ENCODE measurements around the gene FAF2.

Gene FAF2

DNA sequence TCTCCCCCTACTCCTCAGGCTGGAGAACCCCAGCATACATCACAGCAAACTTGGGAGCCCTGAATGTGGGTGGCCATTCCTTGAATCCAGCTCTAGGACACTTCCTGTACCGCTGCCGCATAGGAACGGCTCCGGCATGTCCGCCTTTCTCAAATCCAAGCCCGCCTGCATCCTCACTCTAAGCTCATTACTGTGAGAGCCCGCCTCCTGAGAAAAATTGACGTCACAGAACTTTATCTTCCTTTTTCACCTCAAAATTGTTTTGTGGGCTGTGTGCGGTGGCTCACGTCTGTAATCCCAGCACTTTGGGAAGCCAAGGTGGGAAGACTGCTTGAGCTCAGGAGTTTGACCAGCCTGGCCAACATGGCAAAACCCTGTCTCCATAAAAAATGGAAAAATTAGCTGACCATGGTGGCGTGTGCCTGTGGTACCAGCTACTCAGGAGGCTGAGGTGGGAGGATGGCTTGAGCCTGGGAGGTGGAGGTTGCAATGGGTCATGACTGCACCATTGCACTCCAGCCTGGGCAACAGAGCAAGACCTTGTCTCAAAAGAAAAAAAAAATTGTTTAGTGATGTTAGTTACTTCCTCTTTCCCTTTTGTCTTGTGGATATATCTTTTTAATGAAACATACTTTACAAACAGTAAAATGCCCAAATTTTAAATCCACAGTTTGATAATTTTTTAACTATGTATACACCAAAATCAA lies 66.2 kb downstream of the FAF2 start:
- DNase-seq, result no peak

DNA sequence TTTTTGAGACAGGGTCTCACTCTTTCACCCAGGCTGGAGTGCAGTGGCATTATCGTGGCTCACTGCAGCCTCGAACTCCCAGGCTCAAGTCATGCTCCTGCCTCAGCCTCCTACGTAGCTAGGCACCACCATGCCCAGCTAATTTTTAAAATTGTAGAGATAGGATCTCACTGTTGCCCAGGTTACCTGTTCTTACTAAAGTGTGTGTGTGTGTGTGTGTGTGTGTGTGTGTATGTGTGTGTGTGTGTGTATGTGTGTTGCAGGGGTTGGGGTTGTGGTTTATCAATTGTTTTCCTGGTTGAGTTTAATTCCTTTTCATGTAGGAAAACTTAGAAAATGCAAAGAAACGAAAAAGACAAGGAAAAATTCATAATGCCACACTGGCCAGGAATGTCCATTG lies 67.2 kb downstream of the FAF2 start:
- DNase-seq, result no peak

DNA sequence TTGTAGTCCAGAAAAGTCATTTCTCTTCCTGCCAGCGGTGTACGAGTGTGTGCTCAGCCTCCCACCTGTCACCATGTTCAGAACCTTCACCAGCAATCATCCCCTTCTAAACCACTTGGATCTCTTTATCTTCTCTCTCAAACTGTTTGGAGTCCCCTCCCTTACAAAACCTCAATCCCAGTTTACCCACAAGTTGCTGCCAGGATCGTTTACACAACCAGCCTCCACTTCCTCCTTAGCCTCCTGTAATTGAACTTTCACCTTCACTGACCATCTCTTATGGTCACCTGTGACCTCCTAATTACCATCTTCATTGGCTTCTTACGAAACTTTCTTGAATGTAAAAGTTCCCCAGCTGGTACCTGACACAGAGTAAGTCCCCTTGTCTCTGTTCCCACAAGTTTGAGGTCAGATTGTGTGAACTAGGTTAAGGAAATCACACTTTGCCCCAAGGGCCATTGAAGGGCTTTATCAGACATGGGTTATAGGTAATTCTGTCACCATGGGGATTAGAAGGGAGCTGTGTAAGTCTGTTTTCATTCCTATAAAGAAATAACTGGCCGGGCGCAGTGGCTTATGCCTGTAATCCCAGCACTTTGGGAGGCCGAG lies 69.0 kb downstream of the FAF2 start:
- DNase-seq, result no peak

DNA sequence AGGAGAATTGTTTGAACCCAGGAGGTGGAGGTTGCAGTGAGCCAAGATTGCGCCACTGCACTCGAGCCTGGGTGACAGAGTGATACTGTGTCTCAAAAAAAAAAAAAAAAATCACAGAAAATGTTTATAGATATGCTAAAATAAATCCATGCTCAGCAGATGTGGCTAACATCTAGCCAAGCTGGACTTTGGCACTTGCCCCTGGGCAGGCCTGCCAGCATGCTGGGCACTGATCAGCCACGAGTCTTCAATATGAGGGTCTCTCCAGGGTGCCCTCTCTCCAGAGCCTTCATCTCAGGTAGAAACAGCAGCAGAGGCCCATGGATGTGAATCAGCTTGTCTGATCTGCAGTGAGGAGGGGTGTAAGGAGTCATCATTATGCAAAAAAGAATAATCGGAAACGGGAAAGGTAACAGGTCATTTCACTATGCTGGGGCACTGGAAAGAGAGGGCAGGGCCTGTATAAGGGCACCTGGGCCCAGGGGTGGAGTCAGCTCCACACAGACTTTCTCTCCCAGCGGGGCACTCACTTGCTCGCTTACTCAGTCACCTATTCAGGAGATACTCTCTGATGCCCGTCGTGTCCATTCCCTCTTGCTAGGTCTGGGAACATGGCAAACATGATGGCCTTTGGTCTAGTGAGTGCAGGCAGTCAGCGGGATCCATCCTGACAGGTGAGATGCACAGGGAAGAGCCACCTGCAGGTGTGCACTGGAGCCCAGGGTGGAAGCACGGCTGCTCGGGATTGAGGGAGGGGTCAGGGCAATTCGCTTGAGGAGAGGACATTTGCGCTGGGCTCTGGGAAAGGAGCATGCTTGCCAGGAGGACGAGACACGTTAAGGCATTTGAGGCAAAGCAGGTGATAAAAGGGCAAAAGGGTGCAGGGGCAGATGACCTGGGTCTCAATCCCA lies 71.9 kb downstream of the FAF2 start:
- no peak for DNase-seq

DNA sequence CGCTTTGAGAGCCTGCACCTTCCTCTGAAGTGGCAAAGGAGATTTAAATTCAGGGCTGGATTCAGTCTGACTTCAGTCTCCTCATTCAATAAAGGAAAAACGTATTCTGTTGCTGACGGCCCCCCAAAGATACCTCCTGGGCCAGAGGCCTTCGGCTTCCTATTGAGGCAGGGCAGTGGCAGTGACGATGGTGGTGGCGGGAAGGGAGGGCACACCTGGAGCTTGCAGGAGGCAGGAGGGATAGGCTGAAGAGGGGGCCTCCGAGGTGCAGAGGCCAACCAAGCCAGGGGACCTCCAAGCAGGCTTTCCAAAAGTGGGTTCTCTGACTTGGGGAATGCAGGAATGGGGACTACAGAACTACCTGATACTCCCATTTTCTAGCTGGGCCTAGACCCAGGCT lies 73.1 kb downstream of the FAF2 start:
- no peak for DNase-seq

DNA sequence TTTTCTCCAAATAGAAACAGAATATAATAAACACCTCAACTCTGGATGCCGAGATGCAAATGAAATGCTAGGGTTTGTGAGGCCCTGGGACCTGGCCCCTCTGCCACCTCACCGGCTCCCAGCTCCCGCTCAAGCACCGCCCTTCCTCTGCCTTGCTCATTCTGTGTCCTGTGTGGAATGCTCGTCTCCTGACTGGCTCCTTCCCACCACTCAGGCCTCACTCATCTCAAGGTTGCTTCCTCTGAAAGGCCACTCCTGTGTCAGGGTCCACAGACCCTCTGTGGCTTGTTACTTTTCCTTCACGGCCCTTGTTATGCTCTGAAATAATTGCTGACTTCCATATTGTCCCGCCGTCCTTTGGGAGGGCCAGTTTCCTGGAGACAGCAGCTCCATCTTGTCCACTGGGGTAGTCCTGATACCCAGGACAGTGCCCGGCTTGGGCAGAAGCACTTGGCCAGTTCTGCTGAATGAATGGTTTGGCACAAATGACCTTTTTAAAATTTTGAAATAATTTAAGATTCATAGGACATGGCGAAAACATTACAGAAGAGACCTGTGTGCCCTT lies 73.6 kb downstream of the FAF2 start:
- DNase-seq, result no peak

DNA sequence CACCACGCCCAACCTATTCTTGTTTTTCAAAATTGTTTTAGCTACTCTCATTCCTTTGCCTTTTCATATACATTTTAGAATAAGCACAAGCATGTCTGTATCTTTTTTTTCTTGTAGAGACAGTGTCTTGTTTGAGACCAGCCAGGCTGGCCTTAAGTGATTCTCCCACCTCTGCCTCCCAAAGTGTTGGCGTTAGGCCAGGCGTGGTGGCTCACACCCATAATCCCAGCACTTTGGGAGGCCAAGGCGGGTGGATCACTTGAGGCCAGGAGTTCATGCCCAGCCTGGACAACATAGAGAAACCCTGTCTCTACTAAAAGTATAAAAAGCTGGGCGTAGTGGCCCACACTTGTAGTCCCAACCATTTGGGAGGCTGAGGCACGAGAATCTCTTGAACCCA lies 76.0 kb downstream of the FAF2 start:
- no peak for DNase-seq

DNA sequence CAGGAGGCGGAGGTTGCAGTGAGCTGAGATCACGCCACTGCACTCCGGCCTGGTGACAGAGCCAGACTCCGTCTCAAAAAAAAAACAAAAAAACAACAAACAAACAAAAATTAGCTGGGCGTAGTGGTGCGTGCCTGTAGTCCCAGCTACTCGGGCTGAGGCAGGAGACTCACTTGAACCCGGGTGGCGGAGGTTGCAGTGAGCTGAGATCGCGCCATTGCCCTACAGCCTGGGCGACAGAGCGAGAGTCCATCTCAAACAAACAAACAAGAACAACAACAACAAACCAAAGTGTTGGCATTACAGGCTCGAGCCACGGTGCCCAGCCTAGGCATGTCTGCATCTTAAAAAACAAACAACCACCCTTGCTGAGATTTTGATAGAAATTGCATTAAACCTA lies 76.8 kb downstream of the FAF2 start:
- no peak for DNase-seq

DNA sequence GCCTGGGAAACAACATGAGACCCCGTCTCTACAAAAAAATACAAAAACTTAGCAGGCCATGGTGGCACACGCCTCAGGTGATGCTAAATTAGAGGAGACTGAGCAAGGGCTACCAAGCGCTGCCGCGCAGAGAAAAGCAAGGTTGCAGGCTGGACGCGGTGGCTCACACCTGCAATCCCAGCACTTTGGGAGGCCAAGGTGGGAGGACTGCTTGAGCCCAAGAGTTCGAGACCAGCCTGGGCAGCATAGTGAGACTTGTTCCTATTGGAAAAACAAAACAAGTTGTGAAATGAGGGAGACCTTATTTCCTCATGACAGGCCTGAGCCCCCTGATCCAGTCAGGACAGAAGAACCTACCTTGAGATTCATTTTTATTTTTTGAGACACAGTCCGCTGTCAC lies 77.5 kb downstream of the FAF2 start:
- no peak for DNase-seq

DNA sequence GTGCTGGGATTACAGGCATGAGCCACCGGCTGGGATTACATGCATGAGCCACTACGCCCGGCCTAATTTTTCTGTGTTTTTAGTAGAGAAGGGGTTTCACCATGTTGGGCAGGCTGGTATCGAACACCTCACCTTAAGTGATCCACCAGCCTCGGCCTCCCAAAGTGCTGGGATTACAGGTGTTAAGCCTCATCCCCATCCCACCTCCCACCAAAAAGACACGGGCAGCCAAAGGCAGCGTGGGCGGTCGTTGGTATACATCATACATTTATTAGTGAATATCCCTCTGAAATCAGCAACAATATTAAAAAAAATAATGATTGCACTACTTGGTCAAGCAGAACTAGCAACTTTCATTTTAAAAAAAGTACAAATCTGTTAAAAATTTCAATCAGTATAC lies 78.3 kb downstream of the FAF2 start:
- no peak for DNase-seq

DNA sequence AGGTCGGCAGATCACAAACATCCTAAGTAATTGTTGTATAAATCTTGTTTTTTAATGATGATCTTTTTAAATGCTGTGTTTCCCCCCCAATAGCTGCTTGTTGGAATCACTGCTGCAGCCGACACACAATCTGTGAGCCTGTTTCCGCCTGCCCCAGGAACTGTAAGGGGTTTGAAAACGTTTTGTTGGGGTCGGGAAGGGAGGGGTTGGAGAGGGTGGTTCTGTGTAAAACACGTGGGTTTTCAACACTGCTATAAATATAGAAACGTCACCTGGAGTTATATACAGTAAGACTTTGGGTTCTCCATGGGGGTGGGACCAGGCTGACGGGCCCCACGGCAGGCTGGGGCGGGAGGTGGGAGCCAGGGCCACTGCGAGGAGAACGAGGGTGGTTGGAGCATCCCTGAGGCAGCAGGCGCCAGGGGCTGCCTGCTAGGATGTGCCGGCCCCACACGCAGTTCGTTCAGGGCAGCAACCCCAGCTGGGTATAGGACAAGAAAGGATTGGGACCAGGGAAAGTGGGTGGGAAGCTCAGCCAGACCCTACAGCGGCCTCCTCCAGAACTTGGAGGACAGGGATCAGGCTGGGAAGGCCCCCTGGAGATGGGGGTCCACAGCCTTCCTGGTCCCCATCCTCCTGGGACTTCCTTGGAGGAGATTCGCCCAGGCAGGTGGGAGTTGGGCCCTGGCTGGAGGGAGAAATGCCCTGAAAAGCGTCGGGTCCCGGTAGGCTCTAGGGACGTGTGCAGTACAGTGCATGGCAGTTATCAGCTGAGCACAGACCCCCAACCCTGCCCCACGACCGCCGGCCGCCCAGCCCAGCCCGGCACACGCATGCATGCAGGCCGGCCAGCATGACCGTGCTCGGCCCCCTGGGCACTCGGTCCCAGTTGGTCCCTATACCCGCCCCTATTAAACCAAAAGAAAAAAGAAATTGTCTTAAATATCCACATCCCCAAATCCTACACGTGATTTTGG lies 79.3 kb downstream of the FAF2 start:
- DNase-seq, result no peak

DNA sequence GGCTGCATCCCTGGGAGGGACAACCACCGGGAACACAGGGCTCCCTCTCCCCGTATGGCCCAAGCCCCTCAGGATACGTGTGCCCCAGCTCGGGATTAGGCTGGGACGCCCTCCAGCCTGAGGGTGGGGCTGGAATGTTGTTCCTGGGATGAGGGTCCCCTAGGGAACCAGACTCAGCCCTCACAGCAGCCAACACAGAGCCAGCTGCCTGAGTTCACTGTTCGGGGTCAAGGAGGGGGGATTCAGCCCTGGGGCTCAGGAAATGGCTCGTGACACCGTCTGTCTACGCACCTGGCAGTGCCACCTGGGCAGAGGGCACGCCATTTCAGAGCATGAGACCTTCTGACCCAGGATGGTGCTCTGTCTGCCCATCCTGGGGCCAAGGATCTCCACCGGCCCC lies 80.1 kb downstream of the FAF2 start:
- DNase-seq, result no peak

DNA sequence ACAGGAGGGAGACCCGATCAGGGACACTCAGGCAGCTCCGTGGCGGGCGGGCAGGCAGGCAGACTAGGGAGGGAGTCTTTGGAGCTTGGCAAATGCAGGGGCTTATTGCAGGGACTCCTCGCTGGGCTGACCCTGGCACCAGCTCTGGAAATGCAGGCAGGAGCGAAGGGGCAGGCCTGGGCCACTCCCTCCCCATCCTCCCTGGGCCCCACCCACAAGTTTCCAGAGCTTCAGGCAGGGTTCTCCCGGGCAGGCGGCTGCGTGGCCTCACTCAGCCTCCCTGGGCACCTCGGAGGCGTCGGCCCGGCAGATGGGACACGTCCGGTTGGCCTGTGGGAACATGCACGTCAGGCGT lies 80.6 kb downstream of the FAF2 start:
- no peak for DNase-seq

DNA sequence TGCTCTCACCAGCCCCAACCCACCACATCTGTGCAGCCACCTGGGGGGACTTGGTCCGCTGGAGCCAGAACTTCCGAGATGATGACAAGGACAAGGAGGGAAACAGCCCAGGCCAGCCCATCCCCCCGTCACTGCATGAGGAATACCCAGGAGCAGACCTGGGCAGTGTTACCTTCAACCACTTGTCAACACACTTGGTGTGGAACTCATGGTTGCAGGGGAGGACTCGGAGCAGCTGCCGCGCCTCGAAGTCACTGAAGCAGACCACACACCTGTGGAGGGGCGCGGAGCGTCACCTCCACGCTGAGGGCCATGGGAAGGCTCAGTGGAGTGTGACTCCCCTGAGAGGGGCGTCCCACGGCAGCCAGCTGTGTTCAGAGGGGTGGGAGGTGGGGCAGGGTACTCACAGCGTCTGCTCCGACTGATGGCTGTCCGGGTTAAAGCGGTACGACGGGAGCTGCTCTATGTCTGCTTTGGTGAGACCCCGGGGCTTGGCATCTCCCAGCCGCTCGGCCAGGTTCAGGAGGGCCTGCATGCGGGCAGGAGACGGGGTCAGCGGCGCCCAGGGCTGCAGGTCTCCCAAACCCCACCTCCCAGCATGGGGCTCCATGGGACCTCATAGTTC lies 81.0 kb downstream of the FAF2 start:
- DNase-seq, result no peak

DNA sequence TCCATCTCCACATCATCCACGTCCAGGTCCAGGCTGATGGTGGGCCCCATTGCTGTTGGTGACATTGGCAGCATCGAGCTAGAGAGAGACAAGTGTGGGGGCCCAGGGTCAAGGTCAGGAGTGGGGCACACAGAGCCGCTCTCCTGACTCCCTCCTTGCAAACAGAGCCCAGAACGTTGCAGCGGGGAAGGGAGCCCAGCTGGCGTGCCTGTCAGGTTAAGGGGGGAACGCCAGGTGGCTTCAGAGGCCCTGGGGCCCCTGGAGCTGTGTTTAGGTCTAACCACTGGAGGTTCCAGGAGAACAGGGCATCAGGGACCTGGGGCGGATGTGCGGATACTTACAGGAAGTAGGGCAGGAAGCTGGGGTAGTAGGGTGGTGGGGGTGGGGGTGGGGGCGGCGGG lies 81.6 kb downstream of the FAF2 start:
- DNase-seq, result peak; percentile 77

DNA sequence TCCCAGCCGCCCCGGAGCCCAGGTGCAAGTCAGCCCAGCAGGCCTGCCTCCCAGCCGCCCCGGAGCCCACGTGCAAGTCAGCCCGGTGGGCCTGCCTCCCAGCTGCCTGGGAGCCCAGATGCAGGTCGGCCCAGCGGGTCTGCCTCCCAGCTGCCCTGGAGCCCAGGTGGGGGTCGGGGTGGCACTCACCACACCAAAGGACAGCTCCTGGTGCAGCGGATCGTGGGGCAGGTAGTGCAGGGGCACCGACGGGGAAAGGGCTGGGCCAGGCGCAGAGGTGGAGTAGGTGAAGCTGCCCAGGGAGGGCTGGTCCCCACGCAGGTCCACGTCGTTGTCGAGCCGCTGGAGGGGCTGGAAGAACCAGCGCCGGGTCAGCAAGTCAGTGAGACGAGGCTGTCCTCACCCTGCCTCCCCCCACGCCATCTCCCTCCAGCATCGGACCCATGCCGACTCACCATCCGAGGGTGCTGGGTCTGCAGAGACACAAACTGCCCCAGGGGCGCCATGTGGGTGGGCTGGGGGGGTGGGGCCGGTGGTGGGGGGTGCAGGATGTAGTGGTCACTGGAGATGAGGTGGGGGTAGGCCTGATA lies 82.3 kb downstream of the FAF2 start:
- DNase-seq, result no peak

DNA sequence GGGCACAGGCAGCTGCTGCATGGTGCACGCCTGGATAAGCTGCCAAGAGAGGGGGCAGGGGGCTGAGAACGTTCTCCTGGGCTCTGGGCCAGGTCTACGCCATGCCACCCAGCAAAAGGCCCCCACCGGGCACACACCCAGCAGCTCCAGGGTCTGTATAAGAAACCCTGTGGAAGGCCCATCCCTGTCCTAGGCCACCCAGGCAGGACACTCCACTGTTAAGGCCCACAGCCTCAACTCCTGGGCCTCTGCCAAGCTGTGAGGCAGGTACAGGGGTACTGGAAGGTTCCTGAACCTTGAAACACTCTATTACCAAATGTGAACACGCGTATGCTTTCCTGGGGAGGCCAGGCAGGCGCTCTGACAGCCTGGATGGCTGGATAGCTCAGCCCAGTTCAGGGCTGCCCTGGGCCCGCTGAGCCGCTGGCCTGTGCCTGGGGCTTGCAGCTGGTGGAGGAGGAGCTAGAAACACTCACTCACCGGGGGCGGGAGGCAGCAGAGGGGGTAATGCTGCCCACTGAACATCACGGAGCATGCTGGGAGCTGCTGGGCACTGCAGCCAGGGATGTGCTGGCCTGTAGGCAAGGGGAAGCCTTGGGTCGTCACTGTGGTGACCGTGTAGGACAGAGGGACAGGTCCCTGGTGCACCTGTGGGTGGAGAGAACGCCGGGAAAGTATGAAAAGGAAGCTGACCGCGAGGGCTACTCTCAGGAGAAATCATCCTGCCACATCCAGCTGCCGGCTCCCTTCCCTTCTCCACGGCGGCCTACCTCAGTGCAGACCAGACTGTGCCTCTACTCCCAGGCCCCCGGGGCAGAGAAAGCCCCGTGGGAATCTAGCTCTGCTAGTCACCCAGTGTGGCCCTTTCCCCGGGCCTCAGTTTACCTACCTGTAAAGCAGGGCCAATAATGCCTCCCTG lies 83.1 kb downstream of the FAF2 start:
- DNase-seq, result peak; percentile 33

DNA sequence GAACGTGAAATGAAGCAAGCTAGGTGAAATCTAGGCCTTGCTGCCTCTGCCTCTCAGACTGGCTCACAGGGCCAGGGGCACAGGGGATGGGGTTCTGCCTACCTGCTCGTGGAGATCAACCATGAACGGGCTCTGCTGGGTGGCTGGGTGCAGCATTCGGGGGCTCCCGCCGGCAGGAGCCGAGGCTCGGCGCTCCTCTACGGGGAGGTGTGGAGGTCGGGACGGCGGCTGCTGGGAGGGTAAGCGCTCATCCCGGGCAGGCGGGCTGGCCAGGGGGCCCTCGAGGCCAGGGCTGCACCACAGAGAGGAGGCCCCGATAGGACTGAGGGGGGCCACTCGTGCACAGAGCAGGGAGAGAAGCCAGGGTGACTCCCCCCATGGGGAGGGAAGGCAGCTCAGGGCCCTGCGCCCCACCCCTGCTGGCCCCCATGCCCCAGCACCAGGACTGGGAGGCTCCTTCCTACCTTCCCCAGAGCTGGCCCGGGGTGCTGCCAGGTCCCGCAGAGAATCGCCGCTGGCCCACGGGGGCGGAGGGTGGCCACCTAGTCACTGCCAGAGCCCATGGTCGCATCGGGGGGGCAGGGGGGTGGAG lies 83.8 kb downstream of the FAF2 start:
- no peak for DNase-seq

DNA sequence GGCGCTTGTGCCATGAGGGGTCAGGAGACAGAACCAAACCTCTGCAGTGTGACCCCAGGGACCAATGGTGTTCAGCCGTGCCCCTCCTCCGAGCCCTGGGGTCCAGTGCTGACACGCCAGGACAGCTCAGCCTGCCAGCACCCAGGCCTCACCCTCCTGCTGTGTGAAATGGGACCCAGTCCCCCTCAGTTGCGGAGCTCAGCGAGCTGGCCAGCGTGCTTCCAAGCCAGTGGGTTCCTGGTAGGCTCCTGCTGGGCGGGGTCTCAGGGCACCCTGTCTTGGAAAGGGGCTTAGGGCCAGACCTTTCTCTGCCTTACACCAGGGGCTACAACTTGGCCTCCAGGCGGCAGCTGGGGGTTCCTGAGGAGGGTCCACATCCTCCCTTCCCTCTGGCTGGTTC lies 84.6 kb downstream of the FAF2 start:
- no peak for DNase-seq

DNA sequence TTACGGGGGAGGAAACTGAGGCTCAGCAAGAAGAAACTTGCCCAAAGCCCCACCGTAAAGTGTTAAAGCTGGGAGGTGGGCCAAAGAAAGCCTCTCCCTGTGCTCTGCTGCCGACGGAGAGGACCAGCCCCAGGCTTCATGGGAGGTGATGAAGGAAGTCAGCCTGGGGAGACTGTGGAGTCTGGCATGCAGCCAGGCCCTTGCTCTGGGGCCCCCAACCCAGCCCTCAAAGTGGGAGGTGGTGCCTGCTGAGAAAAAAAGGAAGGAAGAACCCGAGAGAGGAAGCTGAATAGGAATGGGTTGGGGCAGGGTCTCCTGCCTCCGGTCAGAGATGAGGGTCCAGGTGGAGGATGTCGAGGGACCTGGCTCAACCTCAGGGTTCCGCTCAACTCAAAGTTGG lies 85.2 kb downstream of the FAF2 start:
- peak; percentile 61 for DNase-seq
